Daoy (cell line): ENCODE results near the gene ARIH2. TPM values are rescaled to one million over a fixed set of nuclear protein-coding genes. Genes with fewer than 3 reads are reported as not detected.
"Not testable (repeated sequence)": the region's sequence is repeated elsewhere in the genome, so short reads cannot be mapped to it uniquely, and the experiment has no call there.

Experiments
- DNase-seq: peaks from one replicate; pipeline ENCODE4 v3.0.0-alpha.2; 2015; ENCODE audit warnings: low read depth
- total RNA-seq: library from RNA; depleted of rRNA; stranded (reverse); fragments of >200 nt; shearing (Covaris generic); gene quantifications from 2 replicates; pipeline ENCODE4 v1.2.3, GENCODE V29; 2014

The ARIH2 gene
- total RNA-seq, 1 experiment from 2014 or later, result 84.5 TPM

GRCh38 chr3:49004352-49005302, 86.0 kb downstream of the ARIH2 start:
- no peak for DNase-seq

GRCh38 chr3:49005303-49005680, 86.7 kb downstream of the ARIH2 start:
- DNase-seq, result no peak

GRCh38 chr3:49005998-49006397, 87.4 kb downstream of the ARIH2 start:
- DNase-seq, result no peak

GRCh38 chr3:49006408-49007067, 87.9 kb downstream of the ARIH2 start:
- DNase-seq, result no peak

GRCh38 chr3:49007068-49007770, 88.6 kb downstream of the ARIH2 start, which contains the start of gene WDR6:
WDR6 (plus strand) TSS chr3:49007391; CDS start chr3:49007432, 41 bp downstream.
- DNase-seq, result peak; percentile 97

- DNase-seq, result peak; percentile 81
Observed at GRCh38 chr3:49007771-49008528, 89.3 kb downstream of the ARIH2 start.

- not testable (repeated sequence) for DNase-seq
Observed at GRCh38 chr3:49008627-49009026, 90.0 kb downstream of the ARIH2 start.

- no peak for DNase-seq
Observed at GRCh38 chr3:49009396-49009795, 90.8 kb downstream of the ARIH2 start.

- no peak for DNase-seq
Observed at GRCh38 chr3:49012441-49013017, 93.9 kb downstream of the ARIH2 start.

- no peak for DNase-seq
Observed at GRCh38 chr3:49013113-49013737, 94.6 kb downstream of the ARIH2 start.

GRCh38 chr3:49013738-49014660, 95.4 kb downstream of the ARIH2 start:
- DNase-seq, result no peak

GRCh38 chr3:49015072-49015471, 96.4 kb downstream of the ARIH2 start:
- DNase-seq, result no peak

- DNase-seq, result no peak
Observed at GRCh38 chr3:49015765-49016164, 97.1 kb downstream of the ARIH2 start.

- DNase-seq, result no peak
Observed at GRCh38 chr3:49016414-49017228, 98.0 kb downstream of the ARIH2 start.

GRCh38 chr3:49017229-49017970, 98.8 kb downstream of the ARIH2 start:
- DNase-seq, result no peak

GRCh38 chr3:49017971-49018706, 99.5 kb downstream of the ARIH2 start, which contains the start of gene DALRD3:
DALRD3 (minus strand) TSS chr3:49018580; CDS start chr3:49018564, 16 bp downstream.
- DNase-seq, result peak; percentile 63

GRCh38 chr3:49018707-49019006, 100.0 kb downstream of the ARIH2 start:
- DNase-seq, result no peak
